SK-N-SH (cell line): ENCODE data around the gene SVIL. TPM values are rescaled to one million over a fixed set of nuclear protein-coding genes. Genes with fewer than 3 reads are reported as not detected.

Experiments used
- CTCF ChIA-PET: fragments of 300-600, 350-600 bp; formaldehyde crosslinking; extraction: SDS; loops from one replicate; lab custom pipeline; 2021; lab: Yijun Ruan, JAX
- POLR2A ChIA-PET: fragments of 350-600 bp; sonication (Branson Sonifier 250); formaldehyde crosslinking; extraction: SDS; loops from one replicate; lab custom pipeline; 2020; ENCODE audit warnings: antibody characterized with exemption, inconsistent platforms; lab: Yijun Ruan, JAX
- DNase-seq: peaks from one replicate; pipeline ENCODE4 v3.0.0; 2012
- H2AFZ ChIP-seq: fragments of 200-600 bp; sonication (generic); 2 replicates; pipeline ENCODE4 v1.8.1; 2016; ENCODE audit warnings: antibody characterized with exemption, mild to moderate bottlenecking, low read depth
- H3F3A ChIP-seq: fragments of 200-600 bp; sonication (generic); replicated peaks from 2 replicates; pipeline ENCODE3; 2016; ENCODE audit warnings: antibody characterized with exemption, mild to moderate bottlenecking; ENCODE audit not compliant: insufficient read depth
- H3K27ac ChIP-seq, 2 experiments: fragments of 200-500 bp in 1 of 2; fragments of 200-600 bp in 1 of 2; sonication (Bioruptor generic) in 1 of 2; sonication (generic), shearing (Covaris generic) in 1 of 2; 2 replicates each; pipeline versions ENCODE4 v1.5.1 to v1.6.1; 2014 to 2016; ENCODE audit warnings: low read depth in 2 of 2, inconsistent platforms in 1 of 2, low read length in 1 of 2, mild to moderate bottlenecking in 1 of 2, mixed read lengths in 1 of 2
- H3K27me3 ChIP-seq: fragments of 200-600 bp; sonication (generic), shearing (Covaris generic); 2 replicates; pipeline ENCODE4 v1.6.1; 2016; ENCODE audit warnings: mixed run types; ENCODE audit not compliant: insufficient read depth
- H3K36me3 ChIP-seq, 2 experiments: fragments of 200-500 bp in 1 of 2; fragments of 200-600 bp in 1 of 2; sonication (Bioruptor generic) in 1 of 2; sonication (generic) in 1 of 2; replicated peaks in 1 of 2; 2 replicates each; pipeline versions ENCODE3 to v1.5.1; 2014 to 2016; ENCODE audit warnings: low read length in 1 of 2, mild to moderate bottlenecking in 1 of 2; ENCODE audit not compliant: insufficient read depth in 2 of 2, control insufficient read depth in 1 of 2
- H3K4me1 ChIP-seq, 2 experiments: fragments of 200-500 bp in 1 of 2; fragments of 200-600 bp in 1 of 2; sonication (Bioruptor generic) in 1 of 2; sonication (generic), shearing (Covaris generic) in 1 of 2; 2 replicates each; pipeline versions ENCODE4 v1.5.1 to v1.6.1; 2014 to 2016; ENCODE audit warnings: low read depth in 1 of 2, low read length in 1 of 2, mixed run types in 1 of 2; ENCODE audit not compliant: insufficient read depth in 2 of 2, control insufficient read depth in 1 of 2
- H3K4me2 ChIP-seq: fragments of 200-600 bp; sonication (generic), shearing (Covaris generic); 2 replicates; pipeline ENCODE4 v1.6.1; 2017; ENCODE audit warnings: mixed run types
- H3K4me3 ChIP-seq, 2 experiments: fragments of 200-500 bp in 1 of 2; fragments of 200-600 bp in 1 of 2; sonication (Bioruptor generic) in 1 of 2; sonication (generic), shearing (Covaris generic) in 1 of 2; 2 replicates each; pipeline versions ENCODE4 v1.5.1 to v1.8.1; 2014 to 2016; ENCODE audit warnings: low read depth in 2 of 2, inconsistent platforms in 1 of 2, low read length in 1 of 2, mild to moderate bottlenecking in 1 of 2, mixed read lengths in 1 of 2, moderate library complexity in 1 of 2
- H3K79me2 ChIP-seq: fragments of 200-600 bp; sonication (generic); 2 replicates; pipeline ENCODE4 v1.8.1; 2017; ENCODE audit warnings: mild to moderate bottlenecking; ENCODE audit not compliant: insufficient read depth
- H3K9ac ChIP-seq: fragments of 200-600 bp; sonication (generic); 2 replicates; pipeline ENCODE4 v1.6.1; 2017; ENCODE audit warnings: mixed run types
- H3K9me2 ChIP-seq: fragments of 200-600 bp; sonication (generic); 2 replicates; pipeline ENCODE4 v1.6.1; 2017; ENCODE audit warnings: mixed run types
- H3K9me3 ChIP-seq: fragments of 200-600 bp; sonication (generic); 2 replicates; pipeline ENCODE4 v1.6.1; 2017; ENCODE audit warnings: mixed run types, mild to moderate bottlenecking, moderate library complexity
- H4K20me1 ChIP-seq: fragments of 200-600 bp; sonication (generic); 2 replicates; pipeline ENCODE4 v1.6.1; 2017; ENCODE audit warnings: mild to moderate bottlenecking, mixed run types; ENCODE audit not compliant: insufficient read depth
- CHD2 ChIP-seq: fragments of 150-350 bp; IDR thresholded peaks from 2 replicates; pipeline ENCODE4 v1.6.1; 2018; ENCODE audit warnings: low read length; ENCODE audit not compliant: partially characterized antibody
- ELF1 ChIP-seq: IDR thresholded peaks from 2 replicates; pipeline ENCODE4 v1.4.0; 2012
- EZH2phosphoT487 ChIP-seq: fragments of 200-600 bp; sonication (generic); IDR thresholded peaks from 2 replicates; pipeline ENCODE4 v1.6.1; 2017; ENCODE audit warnings: low read depth, mixed run types, mild to moderate bottlenecking, antibody characterized with exemption, moderate library complexity, borderline replicate concordance
- FOSL2 ChIP-seq: IDR thresholded peaks from 2 replicates; pipeline ENCODE4 v1.4.0; 2012; ENCODE audit warnings: low read depth, mild to moderate bottlenecking, moderate library complexity, borderline replicate concordance
- FOXJ3 ChIP-seq: sonication (generic); formaldehyde crosslinking; IDR thresholded peaks from 2 replicates; pipeline ENCODE4 v1.5.1; 2020; ENCODE audit warnings: mild to moderate bottlenecking, missing genetic modification reagents
- GABPA ChIP-seq: IDR thresholded peaks from 2 replicates; pipeline ENCODE4 v1.4.0; 2012; ENCODE audit warnings: low read depth, mild to moderate bottlenecking
- GATA2 ChIP-seq: sonication (generic); formaldehyde crosslinking; IDR thresholded peaks from 2 replicates; pipeline ENCODE4 v1.5.0; 2020; ENCODE audit warnings: mild to moderate bottlenecking, missing genetic modification reagents
- IRF3 ChIP-seq: fragments of 150-350 bp; IDR thresholded peaks from 2 replicates; pipeline ENCODE4 v1.6.1; 2016; ENCODE audit warnings: mild to moderate bottlenecking, low read depth, low read length
- MAX ChIP-seq: IDR thresholded peaks from 2 replicates; pipeline ENCODE4 v1.4.0; 2012; ENCODE audit warnings: low read depth
- RAD21 ChIP-seq: IDR thresholded peaks from 2 replicates; pipeline ENCODE4 v1.6.1; 2012; ENCODE audit warnings: mild to moderate bottlenecking, low read length
- RFX5 ChIP-seq: IDR thresholded peaks from 2 replicates; pipeline ENCODE4 v1.6.1; 2012; ENCODE audit warnings: mild to moderate bottlenecking, improper control_type of control experiment, low read length
- RXRA ChIP-seq: IDR thresholded peaks from 2 replicates; pipeline ENCODE4 v1.4.0; 2012; ENCODE audit warnings: low read depth, mild to moderate bottlenecking, borderline replicate concordance
- SIN3A ChIP-seq: IDR thresholded peaks from 2 replicates; pipeline ENCODE4 v1.6.1; 2012; ENCODE audit warnings: low read depth, mild to moderate bottlenecking, low read length, moderate library complexity, borderline replicate concordance
- SMC3 ChIP-seq: IDR thresholded peaks from 2 replicates; pipeline ENCODE4 v1.6.1; 2012; ENCODE audit warnings: low read depth, low read length, improper control_type of control experiment
- TAF1 ChIP-seq: IDR thresholded peaks from 2 replicates; pipeline ENCODE4 v1.6.1; 2012; ENCODE audit warnings: low read depth, mild to moderate bottlenecking, low read length, moderate library complexity, borderline replicate concordance
- USF2 ChIP-seq: fragments of 150-350 bp; IDR thresholded peaks from 2 replicates; pipeline ENCODE4 v1.6.1; 2017; ENCODE audit warnings: antibody characterized with exemption, low read length, low read depth, borderline replicate concordance
- YY1 ChIP-seq: IDR thresholded peaks from 2 replicates; pipeline ENCODE4 v1.4.0; 2012; ENCODE audit warnings: low read depth, mild to moderate bottlenecking
- ZBTB33 ChIP-seq: IDR thresholded peaks from 2 replicates; pipeline ENCODE4 v1.4.0; 2012; ENCODE audit warnings: low read depth, borderline replicate concordance
- WGBS: methylation state at CpG from one replicate; pipeline ENCODE4 v1.1.6; 2017; ENCODE audit warnings: low lambda C conversion rate; 5-methylcytosine and 5-hydroxymethylcytosine counted together
- polyA plus RNA-seq, 3 experiments: library from polyadenylated mRNA; depleted of rRNA; stranded (reverse); fragments of >200 nt; gene quantifications; 2 replicates each; pipeline ENCODE4 v1.2.3, GENCODE V29; 2012

The SVIL gene
- polyA plus RNA-seq, 1 of the 3 experiments (the other 2 are of a cell fraction) = 48.7 TPM

GRCh38 chr10:29524720-29525119 is 110.1 kb downstream of the SVIL start (continued):
- no peak for TF ChIP-seq SIN3A
- TF ChIP-seq USF2 = no peak
- TF ChIP-seq RAD21 = no peak
- TF ChIP-seq FOXJ3 (CRISPR knock-in tag) = no peak
- no peak for TF ChIP-seq FOSL2
- TF ChIP-seq IRF3 = no peak
- no peak for TF ChIP-seq ELF1
- TF ChIP-seq GABPA = no peak
- no peak for TF ChIP-seq TAF1
- TF ChIP-seq RXRA = no peak
- TF ChIP-seq YY1 = no peak

- no peaks in the 10 kb centered on the region for H3K9me2 ChIP-seq
- no peaks in the 10 kb centered on the region for H3K27me3 ChIP-seq
- WGBS = 96% methylated on average over 7 of the region's 7 CpGs
- POLR2A ChIA-PET = interaction anchor here (0.6 kb wide), 1 partner anchor 75 kb away, joined by 3 read pairs; no protein-coding TSS in a partner anchor
- no peak overlapping the region for H3K9ac ChIP-seq
- peaks cover 6% of the 10 kb centered on the region; the same call in 1 of the 2 replicates for H4K20me1 ChIP-seq
- H3K4me1 ChIP-seq = no peaks in the 10 kb centered on the region
- no peak overlapping the region for H3K27ac ChIP-seq
- H3K36me3 ChIP-seq = peaks cover 53 to 81% of the 10 kb centered on the region in 2 experiments
- no peak overlapping the region for H2AFZ ChIP-seq
- CTCF ChIA-PET = interaction anchor here (2.1 to 5.1 kb wide), 3 partner anchors 11 to 66 kb away, joined by 4 to 25 read pairs (median 25); no protein-coding TSS in a partner anchor
- H3K79me2 ChIP-seq = no peaks in the 10 kb centered on the region; the same call in 1 of the 2 replicates
- TF ChIP-seq YY1 (no peak), FOSL2 (no peak), EZH2phosphoT487 (no peak), CHD2 (no peak), RAD21 (no peak), GATA2 (CRISPR knock-in tag) (no peak), TAF1 (no peak), SIN3A (no peak), MAX (no peak), ZBTB33 (no peak), RXRA (no peak), ELF1 (no peak), RFX5 (no peak), SMC3 (no peak)
- H3F3A ChIP-seq = peaks cover 6% of the 10 kb centered on the region
- H3K4me2 ChIP-seq = no peak overlapping the region
- no peak for DNase-seq
- H3K9me3 ChIP-seq = no peaks in the 10 kb centered on the region
- H3K4me3 ChIP-seq = no peak overlapping the region
Measured at GRCh38 chr10:29524294-29524693, 110.5 kb downstream of the SVIL start.
